Caco-2 (cell line): Measurements from ENCODE around the gene ELN. TPM values are rescaled to one million over a fixed set of nuclear protein-coding genes. Genes with fewer than 3 reads are reported as not detected.

Experiments
- BruUV-seq: library from RNA; stranded (reverse); fragments of 400-500 nt; replicated peaks from 2 replicates; lab custom pipeline; 2021; lab: Mats Ljungman, UMichigan
- CTCF ChIA-PET: fragments of 300-600 bp; sonication (Branson Sonifier 250); formaldehyde crosslinking; loops from one replicate; lab custom pipeline; 2022; ENCODE audit warnings: antibody characterized with exemption; lab: Charles Lee
- POLR2A ChIA-PET: fragments of 300-600 bp; sonication (Branson Sonifier 250); formaldehyde crosslinking; loops from one replicate; lab custom pipeline; 2022; ENCODE audit warnings: antibody characterized with exemption; lab: Charles Lee
- DNase-seq, 2 experiments: peaks; one replicate each; pipeline versions ENCODE4 v3.0.0 to v3.0.0-alpha.2; 2020 to 2022
- H3K27me3 ChIP-seq: replicated peaks from 2 replicates; pipeline ENCODE4 v1.6.0; 2011; ENCODE audit warnings: low read length; ENCODE audit not compliant: control insufficient read depth, insufficient read depth
- H3K36me3 ChIP-seq: 2 replicates; pipeline ENCODE4 v1.5.1; 2011; ENCODE audit warnings: low read length; ENCODE audit not compliant: control insufficient read depth, insufficient read depth
- H3K4me1 ChIP-seq: fragments of 250-450 bp; sonication (Bioruptor Pico); 2 replicates; pipeline ENCODE4 v1.5.1; 2020; ENCODE audit warnings: mild to moderate bottlenecking
- H3K4me3 ChIP-seq: 2 replicates; pipeline ENCODE4 v1.5.1; 2011; ENCODE audit warnings: low read depth, mild to moderate bottlenecking, control low read depth, low read length
- H3K9me3 ChIP-seq: fragments of 250-450 bp; sonication (Bioruptor Pico); 2 replicates; pipeline ENCODE4 v1.5.1; 2020; ENCODE audit warnings: mild to moderate bottlenecking, moderate library complexity
- H3K27ac Mint-ChIP-seq: one replicate; pipeline ENCODE4 v1.8.0; 2022; ENCODE audit warnings: mixed read lengths; ENCODE audit not compliant: unreplicated experiment
- H3K27me3 Mint-ChIP-seq: one replicate; pipeline ENCODE4 v1.8.0; 2022; ENCODE audit warnings: mixed read lengths; ENCODE audit not compliant: insufficient read depth, unreplicated experiment
- H3K36me3 Mint-ChIP-seq: one replicate; pipeline ENCODE4 v1.8.0; 2022; ENCODE audit warnings: mild to moderate bottlenecking, mixed read lengths; ENCODE audit not compliant: insufficient read depth, unreplicated experiment
- H3K4me1 Mint-ChIP-seq: one replicate; pipeline ENCODE4 v1.8.0; 2022; ENCODE audit warnings: low read depth, mixed read lengths; ENCODE audit not compliant: unreplicated experiment
- H3K4me3 Mint-ChIP-seq: one replicate; pipeline ENCODE4 v1.8.0; 2022; ENCODE audit warnings: mild to moderate bottlenecking, moderate library complexity, mixed read lengths; ENCODE audit not compliant: unreplicated experiment
- H3K9me3 Mint-ChIP-seq: one replicate; pipeline ENCODE4 v1.8.0; 2022; ENCODE audit warnings: mixed read lengths; ENCODE audit not compliant: unreplicated experiment
- intact Hi-C: fragments of 100-400 bp; cut with micrococcal nuclease; formaldehyde crosslinking; loops from one replicate; pipeline ENCODE4 v1.10.0; 2022; ENCODE audit not compliant: unreplicated experiment
- total RNA-seq: library from RNA; stranded (reverse); gene quantifications from 2 replicates; pipeline ENCODE4 v1.2.3, GENCODE V29; 2022
- TF ChIP-seq, protein P1 (sequence below), 2 experiments: fragments of 200-600 bp in 1 of 2; IDR thresholded peaks; 1 replicate in 1 of 2; 2 replicates in 1 of 2; pipeline versions ENCODE4 v1.5.1 to v1.8.0; 2011 to 2022; ENCODE audit warnings: antibody characterized with exemption in 1 of 2, control low read depth in 1 of 2, inconsistent platforms in 1 of 2, low read depth in 1 of 2, low read length in 1 of 2, mild to moderate bottlenecking in 1 of 2, moderate library complexity in 1 of 2; ENCODE audit not compliant: insufficient read depth in 1 of 2, severe bottlenecking in 1 of 2, unreplicated experiment in 1 of 2

The ELN gene
- total RNA-seq, 1 experiment from 2014 or later, result not detected

DNA sequence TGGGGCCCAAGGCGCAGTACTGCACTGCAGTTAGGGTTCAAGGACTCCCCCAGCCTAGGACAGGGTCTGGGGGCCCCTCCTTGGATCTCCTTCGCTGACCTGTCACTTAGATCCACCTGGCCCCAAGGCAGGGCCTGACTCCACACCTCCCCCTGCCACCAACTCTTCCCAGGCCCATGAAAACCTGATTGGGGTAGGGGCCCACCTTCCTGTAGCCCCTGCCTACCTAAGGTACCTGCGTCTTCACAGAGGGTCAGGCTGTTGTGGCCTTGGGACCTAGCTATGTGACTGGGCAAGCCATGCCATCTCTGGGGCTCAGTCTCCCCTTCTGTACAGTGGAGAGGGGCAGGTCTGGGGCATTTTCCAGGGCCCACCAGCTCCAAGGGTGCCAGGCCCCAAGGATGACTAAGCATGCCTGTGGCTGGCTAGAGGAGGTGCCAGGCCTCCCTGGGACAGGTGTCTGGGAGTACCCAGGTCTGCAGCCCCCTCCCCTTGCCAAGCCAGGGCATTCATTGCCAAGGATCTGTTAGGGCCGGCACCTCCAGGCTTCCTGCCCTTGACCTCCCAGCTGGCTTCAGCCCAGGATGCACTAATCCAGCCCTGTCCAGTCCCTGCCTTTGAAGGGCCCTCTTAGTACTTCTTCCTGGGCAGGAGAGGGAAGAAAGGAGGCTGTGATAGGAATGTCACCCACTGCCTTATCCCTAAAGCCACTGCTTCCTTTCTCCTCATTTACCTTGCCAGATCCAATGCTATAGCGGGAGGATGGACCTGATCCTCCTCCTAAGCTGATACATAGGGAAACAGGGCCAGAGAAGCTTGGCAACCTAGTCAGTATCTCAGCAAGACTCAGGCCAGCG, 57.0 kb downstream of the ELN start:
- CTCF ChIA-PET, result interaction anchor here (0.6 to 1.1 kb wide), 3 partner anchors 19 to 102 kb away, joined by 3 to 4 read pairs (median 3); no protein-coding TSS in a partner anchor
- Histone ChIP-seq H3K4me3 (peak overlapping the region; percentile 82), H3K9me3 (no peaks in the 10 kb centered on the region)

DNA sequence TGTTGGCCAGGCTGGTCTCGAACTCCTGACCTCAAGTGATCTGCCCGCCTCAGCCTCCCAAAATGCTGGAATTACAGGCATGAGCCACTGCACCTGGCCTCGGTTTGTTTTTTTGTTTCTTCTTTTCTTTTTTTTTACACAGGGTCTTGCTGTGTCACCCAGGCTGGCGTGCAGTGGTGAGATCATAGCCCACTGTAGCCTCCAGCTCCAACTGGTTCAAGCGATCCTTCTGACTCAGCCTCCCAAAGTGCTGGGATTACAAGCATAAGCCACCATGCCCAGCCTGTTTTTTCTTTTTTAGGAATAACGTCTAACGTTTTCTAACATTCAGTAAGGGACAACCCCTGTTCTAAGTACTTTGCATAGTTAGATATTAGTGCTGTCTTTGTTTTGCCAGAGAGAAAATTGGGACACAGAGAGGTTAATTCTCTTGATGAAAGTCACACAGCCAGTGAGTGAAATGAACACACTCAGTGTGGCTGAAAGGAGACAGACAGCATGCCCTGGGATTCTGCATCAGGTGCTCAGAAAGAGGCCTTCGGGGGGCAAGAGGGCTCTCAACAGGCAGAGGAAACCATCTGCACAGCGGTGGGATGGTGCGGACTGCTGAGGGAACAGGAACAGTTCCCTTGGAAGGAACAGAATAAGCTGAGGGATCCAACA, 59.9 kb downstream of the ELN start:
- H3K36me3 Mint-ChIP-seq, result peaks cover 9% of the 10 kb centered on the region
- H3K9me3 Mint-ChIP-seq, result no peaks in the 10 kb centered on the region
- no peak overlapping the region for H3K4me3 ChIP-seq
- BruUV-seq, result no TSS peak
- H3K27ac Mint-ChIP-seq, result no peak overlapping the region
- H3K36me3 ChIP-seq, result no peaks in the 10 kb centered on the region
- H3K27me3 ChIP-seq, result no peaks in the 10 kb centered on the region
- no peak overlapping the region for H3K4me3 Mint-ChIP-seq
- H3K27me3 Mint-ChIP-seq, result no peaks in the 10 kb centered on the region
- TF ChIP-seq, protein P1, sequence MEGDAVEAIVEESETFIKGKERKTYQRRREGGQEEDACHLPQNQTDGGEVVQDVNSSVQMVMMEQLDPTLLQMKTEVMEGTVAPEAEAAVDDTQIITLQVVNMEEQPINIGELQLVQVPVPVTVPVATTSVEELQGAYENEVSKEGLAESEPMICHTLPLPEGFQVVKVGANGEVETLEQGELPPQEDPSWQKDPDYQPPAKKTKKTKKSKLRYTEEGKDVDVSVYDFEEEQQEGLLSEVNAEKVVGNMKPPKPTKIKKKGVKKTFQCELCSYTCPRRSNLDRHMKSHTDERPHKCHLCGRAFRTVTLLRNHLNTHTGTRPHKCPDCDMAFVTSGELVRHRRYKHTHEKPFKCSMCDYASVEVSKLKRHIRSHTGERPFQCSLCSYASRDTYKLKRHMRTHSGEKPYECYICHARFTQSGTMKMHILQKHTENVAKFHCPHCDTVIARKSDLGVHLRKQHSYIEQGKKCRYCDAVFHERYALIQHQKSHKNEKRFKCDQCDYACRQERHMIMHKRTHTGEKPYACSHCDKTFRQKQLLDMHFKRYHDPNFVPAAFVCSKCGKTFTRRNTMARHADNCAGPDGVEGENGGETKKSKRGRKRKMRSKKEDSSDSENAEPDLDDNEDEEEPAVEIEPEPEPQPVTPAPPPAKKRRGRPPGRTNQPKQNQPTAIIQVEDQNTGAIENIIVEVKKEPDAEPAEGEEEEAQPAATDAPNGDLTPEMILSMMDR (IDR thresholded peaks at IDR 0.05; ENCODE audit: insufficient read depth in 1 of 2, low read depth in 1 of 2, low read length in 1 of 2, severe bottlenecking in 1 of 2, unreplicated experiment in 1 of 2), result no peak
- POLR2A ChIA-PET, result interaction anchor here (0.6 kb wide), 1 partner anchor 120 kb away, joined by 4 read pairs; no protein-coding TSS in a partner anchor
- CTCF ChIA-PET, result no interaction called here
- H3K4me1 Mint-ChIP-seq, result no peaks in the 10 kb centered on the region
- intact Hi-C loops, result no loop called here
- peaks cover 5% of the 10 kb centered on the region for H3K4me1 ChIP-seq
- no peak for DNase-seq
- H3K9me3 ChIP-seq, result no peaks in the 10 kb centered on the region

More for the DNA sequence above, 57.0 kb downstream of the ELN start:
- DNase-seq, result no peak
- intact Hi-C loops, result loop anchor here (5.0 kb wide), 1 partner anchor 87 kb away; the partner anchor contains the start of gene EIF4H
- Mint-ChIP-seq H3K27me3 (no peaks in the 10 kb centered on the region), H3K27ac (peak overlapping the region; percentile 85), H3K4me1 (no peaks in the 10 kb centered on the region), H3K4me3 (peak overlapping the region; percentile 84), H3K36me3 (peaks cover 9% of the 10 kb centered on the region), H3K9me3 (no peaks in the 10 kb centered on the region)
- TF ChIP-seq, protein P1 (IDR thresholded peaks at IDR 0.05; ENCODE audit: insufficient read depth in 1 of 2, low read depth in 1 of 2, low read length in 1 of 2, severe bottlenecking in 1 of 2, unreplicated experiment in 1 of 2), result no peak
- BruUV-seq, result no TSS peak
- peaks cover 5% of the 10 kb centered on the region for H3K4me1 ChIP-seq
- H3K27me3 ChIP-seq, result no peaks in the 10 kb centered on the region
- H3K36me3 ChIP-seq, result no peaks in the 10 kb centered on the region
- POLR2A ChIA-PET, result interaction anchor here (2.1 kb wide), 1 partner anchor 88 kb away, joined by 19 read pairs; no protein-coding TSS in a partner anchor

GRCh38 chr7:74092321-74092963, 64.5 kb downstream of the ELN start:
- peaks cover 5% of the 10 kb centered on the region for H3K36me3 Mint-ChIP-seq
- ChIA-PET CTCF (no interaction called here), POLR2A (no interaction called here)
- H3K27ac Mint-ChIP-seq, result no peak overlapping the region
- H3K9me3 Mint-ChIP-seq, result no peaks in the 10 kb centered on the region
- TF ChIP-seq, protein P1 (IDR thresholded peaks at IDR 0.05; ENCODE audit: insufficient read depth in 1 of 2, low read depth in 1 of 2, low read length in 1 of 2, severe bottlenecking in 1 of 2, unreplicated experiment in 1 of 2), result no peak
- H3K27me3 ChIP-seq, result no peaks in the 10 kb centered on the region
- H3K27me3 Mint-ChIP-seq, result no peaks in the 10 kb centered on the region
- BruUV-seq, result no TSS peak
- no peaks in the 10 kb centered on the region; the same call in 1 of the 2 replicates for H3K36me3 ChIP-seq
- H3K4me3 ChIP-seq, result no peak overlapping the region
- no peak overlapping the region for H3K4me3 Mint-ChIP-seq
- DNase-seq, result no peak
- H3K4me1 ChIP-seq, result no peaks in the 10 kb centered on the region
- intact Hi-C loops, result no loop called here
- no peaks in the 10 kb centered on the region for H3K9me3 ChIP-seq
- H3K4me1 Mint-ChIP-seq, result no peaks in the 10 kb centered on the region
